ENCODE measurements around the gene CELA2A. TPM values are rescaled to one million over a fixed set of nuclear protein-coding genes. Genes with fewer than 3 reads are reported as not detected.

Gene CELA2A
- polyA plus RNA-seq, 1 of the 3 experiments (the other 2 are of a cell fraction) = not detected

- Histone ChIP-seq H3K27ac (ENCODE audit: low read depth in 2 of 2, low read length in 1 of 2) (no peak overlapping the region), H3K4me1 (ENCODE audit: control insufficient read depth in 1 of 2, insufficient read depth in 2 of 2, low read depth in 1 of 2, low read length in 1 of 2) (peaks cover 6 to 9% of the 10 kb centered on the region in 2 experiments; a peak in 2 of 4 replicates), H3K9me3 (no peaks in the 10 kb centered on the region), H3K36me3 (replicated peaks in 1 of 2; ENCODE audit: control insufficient read depth in 1 of 2, insufficient read depth in 2 of 2, low read length in 1 of 2) (peaks cover 4 to 9% of the 10 kb centered on the region in 2 experiments), H3K9me2 (no peaks in the 10 kb centered on the region), H3K79me2 (ENCODE audit: insufficient read depth) (peaks cover 55% of the 10 kb centered on the region), H2AFZ (ENCODE audit: low read depth) (no peak overlapping the region), H3K27me3 (ENCODE audit: insufficient read depth) (no peaks in the 10 kb centered on the region), H3K9ac (no peak overlapping the region), H4K20me1 (ENCODE audit: insufficient read depth) (peaks cover 27% of the 10 kb centered on the region; the same call in 1 of the 2 replicates), H3K4me2 (no peak overlapping the region), H3F3A (replicated peaks; ENCODE audit: insufficient read depth) (no peaks in the 10 kb centered on the region), H3K4me3 (ENCODE audit: low read depth in 2 of 2, low read length in 1 of 2) (no peak overlapping the region)
- TF ChIP-seq GATA2 (CRISPR knock-in tag; IDR thresholded peaks at IDR 0.05) = no peak
- no peak for TF ChIP-seq ELF1 (IDR thresholded peaks at IDR 0.05)
- DNase-seq = no peak
- CTCF ChIA-PET = interaction anchor here (1.6 to 14.9 kb wide), 3 partner anchors 8 to 118 kb away, joined by 6 to 311 read pairs (median 26); no protein-coding TSS in a partner anchor
- WGBS (ENCODE audit: low lambda C conversion rate) = 92% methylated on average over 9 of the region's 11 CpGs
- POLR2A ChIA-PET = no interaction called here
These were observed 33.0 kb upstream of the CELA2A start for GRCh38 chr1:15423355-15424077.

- Histone ChIP-seq H3K36me3 (replicated peaks in 1 of 2; ENCODE audit: control insufficient read depth in 1 of 2, insufficient read depth in 2 of 2, low read length in 1 of 2) (peaks cover 4 to 9% of the 10 kb centered on the region in 2 experiments), H3K4me3 (ENCODE audit: low read depth in 2 of 2, low read length in 1 of 2) (no peak overlapping the region), H3K27me3 (ENCODE audit: insufficient read depth) (no peaks in the 10 kb centered on the region), H3K27ac (ENCODE audit: low read depth in 2 of 2, low read length in 1 of 2) (no peak overlapping the region), H4K20me1 (ENCODE audit: insufficient read depth) (peaks cover 21% of the 10 kb centered on the region; the same call in 1 of the 2 replicates), H3K9ac (no peak overlapping the region), H3K4me2 (no peak overlapping the region), H2AFZ (ENCODE audit: low read depth) (no peak overlapping the region), H3K79me2 (ENCODE audit: insufficient read depth) (peaks cover 48% of the 10 kb centered on the region), H3K9me2 (no peaks in the 10 kb centered on the region), H3F3A (replicated peaks; ENCODE audit: insufficient read depth) (no peaks in the 10 kb centered on the region), H3K9me3 (no peaks in the 10 kb centered on the region), H3K4me1 (ENCODE audit: control insufficient read depth in 1 of 2, insufficient read depth in 2 of 2, low read depth in 1 of 2, low read length in 1 of 2) (peaks cover under 1 to 3% of the 10 kb centered on the region in 2 experiments; a peak in 2 of 4 replicates)
- TF ChIP-seq JUND (IDR thresholded peaks at IDR 0.05) (no peak), PBX3 (IDR thresholded peaks at IDR 0.05) (no peak), MXI1 (IDR thresholded peaks at IDR 0.05; ENCODE audit: low read depth, low read length) (no peak), ELF1 (IDR thresholded peaks at IDR 0.05) (no peak), MAX (IDR thresholded peaks at IDR 0.05; ENCODE audit: low read depth) (no peak), USF2 (IDR thresholded peaks at IDR 0.05; ENCODE audit: borderline replicate concordance, low read depth, low read length) (no peak), IRF3 (IDR thresholded peaks at IDR 0.05; ENCODE audit: low read depth, low read length) (no peak), TAF1 (IDR thresholded peaks at IDR 0.05; ENCODE audit: borderline replicate concordance, low read depth, low read length) (no peak), RXRA (IDR thresholded peaks at IDR 0.05; ENCODE audit: borderline replicate concordance, low read depth) (no peak), TCF12 (IDR thresholded peaks at IDR 0.05) (no peak), FOSL2 (IDR thresholded peaks at IDR 0.05; ENCODE audit: borderline replicate concordance, low read depth) (no peak), YY1 (IDR thresholded peaks at IDR 0.05; ENCODE audit: low read depth) (no peak), EZH2phosphoT487 (IDR thresholded peaks at IDR 0.05; ENCODE audit: borderline replicate concordance, low read depth) (no peak), SMC3 (IDR thresholded peaks at IDR 0.05; ENCODE audit: low read depth, low read length) (no peak), RAD21 (IDR thresholded peaks at IDR 0.05; ENCODE audit: low read length) (no peak), GABPA (IDR thresholded peaks at IDR 0.05; ENCODE audit: low read depth) (no peak)
- ChIA-PET CTCF (interaction anchor here (1.2 to 14.9 kb wide), 4 partner anchors 8 to 119 kb away, joined by 4 to 311 read pairs (median 16); no protein-coding TSS in a partner anchor), POLR2A (no interaction called here)
- WGBS (ENCODE audit: low lambda C conversion rate) = 87% methylated on average over 10 of the region's 13 CpGs
- DNase-seq = no peak
These were observed 32.3 kb upstream of the CELA2A start for GRCh38 chr1:15424146-15424667.

Measured in SK-N-SH (cell line).